GM19455 (cell line): ENCODE measurements around the gene WFDC8.
"Not testable (repeated sequence)": the region's sequence is repeated elsewhere in the genome, so short reads cannot be mapped to it uniquely, and the experiment has no call there.

Source experiments
- ATAC-seq: cut with Tn5 transposase; IDR thresholded peaks from one replicate; pipeline ENCODE4 v1.9.1; 2021; ENCODE audit not compliant: unreplicated experiment

The WFDC8 gene

GRCh38 chr20:45579184-45579583 is at the start of gene WFDC8:
Gene WFDC8 (minus strand): TSS chr20:45579284. CDS start chr20:45579247, 37 bp downstream.
- no peak for ATAC-seq

DNA sequence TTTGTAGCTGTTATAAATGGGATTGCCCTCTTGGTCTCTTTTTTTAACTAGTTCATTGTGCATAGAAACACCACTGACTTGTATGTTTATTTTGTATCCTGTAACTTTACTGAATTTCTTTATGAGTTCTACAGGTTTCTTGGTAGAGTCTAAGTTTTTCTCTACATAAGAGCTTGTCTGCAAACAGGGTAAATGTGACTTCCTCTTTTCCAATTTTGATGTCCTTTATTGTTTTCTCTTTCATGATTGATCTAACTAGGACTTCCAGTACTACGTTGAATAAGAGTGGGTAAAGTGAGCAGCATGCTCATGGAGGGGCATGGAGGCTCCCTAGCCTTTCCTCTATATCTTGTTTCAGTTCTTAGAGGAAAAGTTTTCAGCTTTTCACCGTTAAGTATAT is 47.5 kb upstream of the WFDC8 start:
- no peak for ATAC-seq

GRCh38 chr20:45621593-45621992 is 42.5 kb upstream of the WFDC8 start:
- ATAC-seq, result no peak

GRCh38 chr20:45617591-45617990 is 38.5 kb upstream of the WFDC8 start:
- ATAC-seq, result no peak

DNA sequence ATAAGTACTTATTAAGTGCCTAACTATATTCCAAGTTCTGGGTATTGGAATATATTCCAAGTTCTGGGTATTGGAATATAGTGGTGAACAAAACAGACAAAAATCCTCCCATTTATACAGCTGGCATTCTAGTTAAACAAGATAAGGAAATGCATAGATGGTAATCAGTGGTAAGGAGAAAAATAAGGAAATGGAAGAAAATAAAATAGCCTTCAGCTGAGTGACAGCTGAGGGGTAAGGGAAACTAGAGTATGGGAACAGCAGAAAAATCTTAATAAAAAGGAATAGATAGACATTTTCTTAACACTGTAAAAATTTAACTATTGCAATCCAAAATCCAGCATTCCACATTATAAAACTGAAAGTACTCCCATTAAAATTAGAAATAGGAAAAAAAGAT is 33.2 kb upstream of the WFDC8 start:
- ATAC-seq, result no peak

- no peak for ATAC-seq
These were observed 32.0 kb upstream of the WFDC8 start for GRCh38 chr20:45611054-45611453.

- no peak for ATAC-seq
These were observed 28.7 kb upstream of the WFDC8 start for GRCh38 chr20:45607810-45608209.

GRCh38 chr20:45595235-45595634 is 16.2 kb upstream of the WFDC8 start:
- ATAC-seq, result no peak

DNA sequence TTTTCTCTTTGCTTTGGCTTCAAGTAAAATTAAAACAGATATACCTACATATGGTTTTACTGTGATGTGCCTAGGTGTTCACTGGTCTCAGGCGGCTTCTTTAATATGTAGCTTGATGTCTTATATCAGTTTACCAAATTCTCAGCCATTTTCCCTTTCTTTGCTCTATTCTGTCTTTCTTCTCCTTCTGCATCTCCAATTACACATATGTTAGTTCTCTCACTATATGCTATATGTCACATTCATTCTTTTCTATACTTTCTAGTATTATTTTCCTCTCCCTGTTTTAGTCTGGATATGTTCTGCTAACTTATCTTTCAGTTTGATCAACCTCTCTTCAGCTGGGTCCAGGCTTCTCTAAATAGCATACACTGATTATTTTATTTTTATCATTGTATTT is 14.4 kb upstream of the WFDC8 start:
- no peak for ATAC-seq

DNA sequence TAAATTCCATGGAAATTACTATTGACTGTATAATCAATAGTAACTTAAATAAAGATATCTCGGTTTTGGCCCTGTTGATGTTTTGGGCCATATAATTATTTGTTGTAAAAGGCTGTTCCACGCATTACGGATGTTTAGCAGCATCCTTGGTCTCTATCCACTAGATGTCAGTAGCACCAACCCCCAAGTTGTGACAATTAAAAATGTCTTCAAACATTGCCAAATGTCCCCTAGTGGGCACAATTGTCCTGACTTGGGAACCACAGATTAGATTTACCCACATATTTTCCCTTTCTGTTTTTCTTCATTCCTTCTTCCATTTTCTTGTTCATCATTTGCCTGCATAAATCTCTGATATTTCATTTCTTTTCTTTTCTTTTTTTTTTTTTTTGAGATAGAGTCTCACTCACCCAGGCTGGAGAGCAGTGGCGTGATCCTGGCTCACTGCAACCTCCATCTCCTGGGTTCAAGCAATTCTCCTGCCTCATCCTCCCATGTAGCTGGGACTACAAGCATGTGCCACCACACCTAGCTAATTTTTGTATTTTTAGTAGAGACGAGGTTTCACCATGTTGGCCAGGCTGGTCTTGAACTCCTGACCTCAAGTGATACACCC is 13.6 kb upstream of the WFDC8 start:
- no peak for ATAC-seq

DNA sequence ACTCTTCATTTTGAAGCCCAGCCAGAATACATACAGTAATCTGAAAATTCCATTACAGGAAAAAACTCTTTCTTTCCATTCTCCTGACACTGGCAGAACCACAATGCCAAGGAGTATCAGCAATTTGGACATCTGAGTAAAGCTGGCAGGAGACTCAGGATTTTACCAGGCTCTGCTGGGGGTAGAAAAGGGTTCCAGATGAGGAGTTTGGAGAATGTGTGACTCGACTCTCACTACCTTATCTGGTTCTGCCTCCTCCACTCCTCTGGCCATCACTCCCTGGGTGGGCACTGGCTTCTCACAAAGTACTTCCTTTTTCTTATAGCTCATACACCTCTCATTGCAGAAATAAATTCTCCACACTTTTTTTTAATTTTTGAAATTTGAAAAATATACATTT is 10.6 kb upstream of the WFDC8 start:
- ATAC-seq, result no peak

DNA sequence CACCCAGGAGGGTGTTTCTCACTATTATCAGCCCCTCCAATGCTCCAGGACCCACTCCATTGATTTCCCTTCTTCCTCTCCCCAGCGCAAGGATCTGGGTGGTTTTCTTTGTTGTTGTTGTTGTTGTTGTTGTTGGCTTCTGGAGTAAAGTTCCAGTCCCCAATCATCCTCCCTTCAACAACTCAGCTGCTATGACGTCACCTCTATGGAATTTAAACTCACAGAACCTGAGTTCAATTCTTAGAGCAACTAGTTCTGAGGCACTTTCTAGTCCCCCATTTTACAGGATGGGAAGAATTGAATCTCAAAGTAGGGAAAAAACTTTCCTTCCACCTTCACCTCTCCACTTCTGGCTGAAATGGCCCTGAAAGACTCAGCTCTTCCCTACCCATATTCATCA is 9.7 kb upstream of the WFDC8 start:
- no peak for ATAC-seq

GRCh38 chr20:45585986-45586385 is 6.9 kb upstream of the WFDC8 start:
- not testable (repeated sequence) for ATAC-seq

DNA sequence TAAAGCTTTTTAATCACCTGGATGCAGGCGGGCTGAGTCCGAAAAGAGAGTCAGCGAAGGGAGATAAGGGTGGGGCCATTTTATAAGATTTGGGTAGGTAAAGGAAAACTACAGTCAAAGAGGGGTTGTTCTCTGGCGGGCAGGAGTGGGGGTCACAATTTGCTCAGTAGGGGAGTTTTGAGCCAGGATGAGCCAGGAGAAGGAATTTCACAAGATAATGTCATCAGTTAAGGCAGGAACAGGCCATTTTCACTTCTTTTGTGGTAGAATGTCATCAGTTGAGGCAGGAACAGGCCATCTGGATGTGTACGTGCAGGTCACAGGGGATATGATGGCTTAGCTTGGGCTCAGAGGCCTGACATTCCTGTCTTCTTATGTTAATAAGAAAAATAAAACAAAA is 5.2 kb upstream of the WFDC8 start:
- ATAC-seq, result not testable (repeated sequence)

GRCh38 chr20:45583502-45583901 is 4.4 kb upstream of the WFDC8 start:
- ATAC-seq, result no peak

GRCh38 chr20:45581702-45582101 is 2.6 kb upstream of the WFDC8 start:
- no peak for ATAC-seq

DNA sequence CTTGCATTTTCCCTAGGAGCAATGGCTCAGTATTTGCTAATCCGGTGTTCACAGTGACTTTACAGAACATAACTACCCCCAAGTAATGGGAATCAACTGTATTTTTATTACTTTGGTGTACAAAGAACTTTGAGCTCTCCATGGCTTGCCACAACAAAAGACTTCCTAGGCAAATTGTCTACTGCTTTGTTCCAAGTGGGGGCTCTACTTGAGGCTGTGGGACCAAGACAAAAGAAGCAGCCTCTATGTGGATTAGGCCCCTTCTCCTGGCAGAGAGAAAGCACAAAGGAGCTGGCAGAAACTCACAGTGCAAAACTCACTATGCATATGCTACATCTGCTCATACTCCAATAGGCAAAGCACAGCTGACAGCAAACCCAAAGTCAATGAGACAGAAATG is 853 bp downstream of the WFDC8 start:
- no peak for ATAC-seq

GRCh38 chr20:45576995-45577394 is 2.1 kb downstream of the WFDC8 start:
- no peak for ATAC-seq

- ATAC-seq, result no peak
These were observed 3.2 kb downstream of the WFDC8 start for GRCh38 chr20:45575931-45576330.

DNA sequence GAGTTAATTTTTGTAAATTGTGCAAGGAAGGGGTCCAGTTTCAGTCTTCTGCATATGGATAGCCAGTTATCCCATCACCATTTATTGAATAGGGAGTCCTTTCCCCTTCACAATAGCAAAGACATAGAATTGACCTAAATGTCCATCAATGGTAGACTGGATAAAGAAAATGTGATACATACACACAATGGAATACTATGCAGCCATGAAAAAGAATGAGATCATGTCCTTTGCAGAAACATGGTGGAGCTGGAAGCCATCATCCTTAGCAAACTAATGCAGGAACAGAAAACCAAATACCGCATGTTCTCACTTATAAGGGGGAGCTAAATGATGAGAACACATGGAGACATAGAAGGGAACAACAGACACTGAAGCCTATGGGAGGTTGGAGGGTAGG is 9.4 kb downstream of the WFDC8 start:
- ATAC-seq, result not testable (repeated sequence)

GRCh38 chr20:45564760-45565276 is 14.3 kb downstream of the WFDC8 start:
- no peak for ATAC-seq

DNA sequence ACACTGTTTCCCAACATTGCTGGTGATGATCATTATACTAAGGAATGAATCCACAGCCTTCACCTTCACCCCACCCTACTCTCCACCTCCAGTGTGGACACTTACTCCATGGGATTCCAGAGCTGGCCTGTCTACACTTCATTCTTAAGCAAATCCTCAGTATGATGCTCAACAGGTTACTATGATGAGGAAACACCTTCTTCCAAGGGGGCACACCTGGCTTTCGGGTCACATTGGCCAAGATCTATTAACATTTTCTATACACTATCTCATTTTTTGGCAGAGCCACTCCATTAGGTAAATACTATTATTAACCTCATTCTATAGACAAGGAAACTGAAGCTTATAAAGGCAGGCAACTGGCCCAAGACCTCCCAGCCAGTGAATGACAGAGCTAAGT is 23.9 kb downstream of the WFDC8 start:
- ATAC-seq, result no peak

DNA sequence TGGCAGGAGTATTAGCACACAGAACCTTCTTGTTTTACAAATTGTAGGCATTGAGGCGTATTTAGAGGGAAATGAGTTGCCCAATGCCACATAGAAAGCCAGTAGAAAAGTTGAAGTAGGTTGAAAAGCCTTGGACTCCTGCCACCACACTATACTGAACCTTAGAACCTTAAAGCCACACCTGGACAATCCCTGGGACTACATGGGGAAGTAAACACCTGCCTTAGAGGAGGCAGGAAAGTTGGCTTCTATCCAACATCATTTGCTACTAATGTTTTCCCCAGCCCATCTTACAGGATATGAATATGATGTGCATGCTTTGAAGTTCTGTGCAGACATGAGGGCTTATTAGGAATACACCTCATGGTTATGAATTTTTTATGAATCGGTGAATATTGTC is 26.6 kb downstream of the WFDC8 start:
- ATAC-seq, result no peak
